OCI-LY7 (cell line): ENCODE results near the gene DGKB. TPM values are rescaled to one million over a fixed set of nuclear protein-coding genes. Genes with fewer than 3 reads are reported as not detected.

Experiments
- BruUV-seq: library from RNA; stranded (reverse); fragments of 400-500 nt; replicated peaks from 2 replicates; lab custom pipeline; 2021; lab: Mats Ljungman, UMichigan
- CTCF ChIA-PET: fragments of 300-600 bp; sonication (Branson Sonifier 250); formaldehyde crosslinking; loops from one replicate; lab custom pipeline; 2022; ENCODE audit warnings: antibody characterized with exemption; ENCODE audit not compliant: unreplicated experiment; lab: Charles Lee
- POLR2A ChIA-PET: fragments of 300-600 bp; sonication (Branson Sonifier 250); formaldehyde crosslinking; loops from one replicate; lab custom pipeline; 2022; ENCODE audit warnings: antibody characterized with exemption; lab: Charles Lee
- DNase-seq: peaks from one replicate; pipeline ENCODE4 v3.0.0-alpha.2; 2015; ENCODE audit warnings: low spot score
- H2AFZ ChIP-seq: fragments of 200-600 bp; sonication (generic), shearing (Covaris generic); 2 replicates; pipeline ENCODE4 v1.6.1; 2014; ENCODE audit warnings: mild to moderate bottlenecking, antibody characterized with exemption, low read length, moderate library complexity
- H3K27ac ChIP-seq: fragments of 200-600 bp; sonication (generic); 2 replicates; pipeline ENCODE4 v1.5.1; 2014; ENCODE audit warnings: mixed run types, low read depth, mild to moderate bottlenecking, moderate library complexity, low read length, inconsistent platforms; ENCODE audit not compliant: poor library complexity, severe bottlenecking
- H3K36me3 ChIP-seq: fragments of 200-600 bp; sonication (generic); 2 replicates; pipeline ENCODE4 v1.6.1; 2014; ENCODE audit warnings: mild to moderate bottlenecking, antibody characterized with exemption, low read length, moderate library complexity, mixed read lengths; ENCODE audit not compliant: insufficient read depth
- H3K4me1 ChIP-seq: fragments of 200-600 bp; sonication (generic); 2 replicates; pipeline ENCODE4 v1.5.1; 2014; ENCODE audit warnings: mild to moderate bottlenecking, low read length; ENCODE audit not compliant: insufficient read depth, poor library complexity, severe bottlenecking
- H3K4me2 ChIP-seq: fragments of 200-600 bp; sonication (generic); 2 replicates; pipeline ENCODE4 v1.6.1; 2014; ENCODE audit warnings: mild to moderate bottlenecking, low read length
- H3K4me3 ChIP-seq: fragments of 200-600 bp; sonication (generic); 2 replicates; pipeline ENCODE4 v1.5.1; 2014; ENCODE audit warnings: mild to moderate bottlenecking, low read depth, low read length; ENCODE audit not compliant: poor library complexity, severe bottlenecking
- H3K79me2 ChIP-seq: fragments of 200-600 bp; sonication (generic); 2 replicates; pipeline ENCODE4 v1.6.1; 2016; ENCODE audit warnings: low read depth, mild to moderate bottlenecking, low read length, moderate library complexity, mixed read lengths; ENCODE audit not compliant: insufficient read depth
- H3K9me2 ChIP-seq: fragments of 200-600 bp; sonication (generic); 2 replicates; pipeline ENCODE4 v1.6.1; 2016; ENCODE audit warnings: mild to moderate bottlenecking, low read length, mixed read lengths; ENCODE audit not compliant: insufficient read depth
- H3K9me3 ChIP-seq: fragments of 200-600 bp; sonication (generic); 2 replicates; pipeline ENCODE4 v1.6.1; 2014; ENCODE audit warnings: mild to moderate bottlenecking, mixed run types, low read length, mixed read lengths
- H4K20me1 ChIP-seq: fragments of 200-600 bp; sonication (generic); 2 replicates; pipeline ENCODE4 v1.6.1; 2014; ENCODE audit warnings: mild to moderate bottlenecking, antibody characterized with exemption, low read length, moderate library complexity, mixed read lengths; ENCODE audit not compliant: insufficient read depth
- EZH2phosphoT487 ChIP-seq: fragments of 200-600 bp; sonication (generic); IDR thresholded peaks from 2 replicates; pipeline ENCODE4 v1.6.1; 2018; ENCODE audit warnings: low read depth, borderline replicate concordance, mild to moderate bottlenecking, mixed run types, antibody characterized with exemption, low read length, moderate library complexity, mixed read lengths
- intact Hi-C: fragments of 100-400 bp; cut with micrococcal nuclease; formaldehyde crosslinking; loops from one replicate; pipeline ENCODE4 v1.10.0; 2022; ENCODE audit not compliant: unreplicated experiment
- total RNA-seq, 2 experiments: library from RNA; depleted of rRNA in 1 of 2; stranded (reverse); fragments of >200 nt in 1 of 2; shearing (Covaris generic) in 1 of 2; gene quantifications; 2 replicates each; pipeline ENCODE4 v1.2.3, GENCODE V29; 2014 to 2022
- TF ChIP-seq, protein P1 (sequence below): fragments of 200-600 bp; sonication (generic); conservative IDR thresholded peaks from 2 replicates; pipeline ENCODE4 v1.5.1; 2014; ENCODE audit warnings: mild to moderate bottlenecking, antibody characterized with exemption, low read length, moderate library complexity, mixed read lengths

DGKB gene
- total RNA-seq, 2 experiments from 2014 or later: not detected

DNA sequence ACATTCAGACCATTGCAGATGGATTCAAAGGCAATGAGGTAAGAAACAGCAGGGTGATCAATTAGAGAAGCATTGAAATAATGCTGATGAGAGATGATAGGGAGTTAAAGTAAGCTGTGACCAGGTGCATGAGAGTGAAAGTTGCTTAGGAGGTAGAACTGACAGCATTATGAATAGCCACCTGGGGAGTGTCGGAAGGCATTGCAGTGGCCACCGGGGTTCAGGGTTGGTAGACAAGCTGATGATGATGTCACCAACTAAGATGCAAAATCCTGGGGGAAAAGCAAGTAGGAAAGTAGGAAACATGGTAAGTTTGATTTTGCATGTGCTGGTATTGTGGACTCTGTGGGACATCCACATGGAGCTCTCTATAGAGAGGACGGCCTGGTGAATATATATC is 701.2 kb downstream of the DGKB start:
- Histone ChIP-seq H3K4me3 (no peak overlapping the region), H3K4me1 (no peaks in the 10 kb centered on the region), H3K9me3 (no peaks in the 10 kb centered on the region), H3K4me2 (no peak overlapping the region), H2AFZ (no peak overlapping the region), H3K36me3 (no peaks in the 10 kb centered on the region), H4K20me1 (no peaks in the 10 kb centered on the region), H3K9me2 (no peaks in the 10 kb centered on the region), H3K79me2 (no peaks in the 10 kb centered on the region), H3K27ac (no peak overlapping the region)
- TF ChIP-seq EZH2phosphoT487: no peak
- TF ChIP-seq, protein P1, sequence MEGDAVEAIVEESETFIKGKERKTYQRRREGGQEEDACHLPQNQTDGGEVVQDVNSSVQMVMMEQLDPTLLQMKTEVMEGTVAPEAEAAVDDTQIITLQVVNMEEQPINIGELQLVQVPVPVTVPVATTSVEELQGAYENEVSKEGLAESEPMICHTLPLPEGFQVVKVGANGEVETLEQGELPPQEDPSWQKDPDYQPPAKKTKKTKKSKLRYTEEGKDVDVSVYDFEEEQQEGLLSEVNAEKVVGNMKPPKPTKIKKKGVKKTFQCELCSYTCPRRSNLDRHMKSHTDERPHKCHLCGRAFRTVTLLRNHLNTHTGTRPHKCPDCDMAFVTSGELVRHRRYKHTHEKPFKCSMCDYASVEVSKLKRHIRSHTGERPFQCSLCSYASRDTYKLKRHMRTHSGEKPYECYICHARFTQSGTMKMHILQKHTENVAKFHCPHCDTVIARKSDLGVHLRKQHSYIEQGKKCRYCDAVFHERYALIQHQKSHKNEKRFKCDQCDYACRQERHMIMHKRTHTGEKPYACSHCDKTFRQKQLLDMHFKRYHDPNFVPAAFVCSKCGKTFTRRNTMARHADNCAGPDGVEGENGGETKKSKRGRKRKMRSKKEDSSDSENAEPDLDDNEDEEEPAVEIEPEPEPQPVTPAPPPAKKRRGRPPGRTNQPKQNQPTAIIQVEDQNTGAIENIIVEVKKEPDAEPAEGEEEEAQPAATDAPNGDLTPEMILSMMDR: no peak
- CTCF ChIA-PET: no interaction called here
- no TSS peak for BruUV-seq
- DNase-seq: no peak
- intact Hi-C loops: no loop called here
- POLR2A ChIA-PET: interaction anchor here (1.4 kb wide), 1 partner anchor 20 kb away, joined by 3 read pairs; no protein-coding TSS in a partner anchor

DNA sequence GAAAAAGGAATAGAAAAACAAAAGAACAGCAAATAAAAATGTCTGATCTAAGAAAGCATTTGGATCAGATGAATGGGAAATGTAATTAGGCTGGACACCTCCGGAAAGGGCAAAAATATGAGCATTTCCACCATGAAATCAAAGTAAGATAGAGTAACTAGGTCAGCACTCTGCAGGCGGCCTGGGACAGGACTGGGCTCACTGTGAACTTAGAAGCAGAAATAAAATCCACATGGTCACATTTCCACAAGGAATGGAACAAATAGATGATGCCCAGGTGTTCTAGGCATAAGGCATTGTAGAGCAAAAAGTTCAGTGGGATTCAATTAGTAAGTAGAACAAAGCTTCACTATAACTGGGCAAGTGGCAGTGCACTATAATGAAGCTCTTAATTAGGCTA is 703.2 kb downstream of the DGKB start:
- ChIA-PET POLR2A (interaction anchor here (0.6 to 1.4 kb wide), 2 partner anchors 10 to 302 kb away, joined by 3 to 5 read pairs; no protein-coding TSS in a partner anchor), CTCF (no interaction called here)
- H3K27ac ChIP-seq: no peak overlapping the region
- DNase-seq: no peak
- no peaks in the 10 kb centered on the region for H3K36me3 ChIP-seq
- no peak overlapping the region for H2AFZ ChIP-seq
- intact Hi-C loops: no loop called here
- no peak for TF ChIP-seq EZH2phosphoT487
- TF ChIP-seq, protein P1: no peak
- H4K20me1 ChIP-seq: no peaks in the 10 kb centered on the region
- H3K9me3 ChIP-seq: no peaks in the 10 kb centered on the region
- no TSS peak for BruUV-seq
- no peaks in the 10 kb centered on the region for H3K9me2 ChIP-seq
- H3K79me2 ChIP-seq: no peaks in the 10 kb centered on the region
- no peaks in the 10 kb centered on the region for H3K4me1 ChIP-seq
- H3K4me3 ChIP-seq: no peak overlapping the region
- no peak overlapping the region for H3K4me2 ChIP-seq

DNA sequence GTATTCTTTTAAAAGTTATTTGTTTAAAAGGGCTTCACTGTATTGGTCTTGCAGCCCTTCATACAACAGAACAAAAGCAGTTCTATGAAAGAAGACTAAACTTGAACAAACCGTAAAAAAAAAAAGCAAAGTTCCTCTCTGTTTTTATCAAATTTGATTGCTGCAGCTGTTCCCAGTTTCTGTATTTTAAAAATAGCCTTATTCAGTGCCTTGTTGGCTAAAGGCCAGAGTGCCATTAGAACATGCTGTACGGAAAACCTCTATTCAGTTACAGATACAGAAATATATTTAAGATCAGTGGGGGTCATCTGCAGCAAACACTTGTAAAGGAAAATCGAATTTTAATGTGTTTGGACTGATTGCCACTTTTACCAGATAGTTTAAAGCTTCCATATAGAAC is 705.3 kb downstream of the DGKB start:
- no peaks in the 10 kb centered on the region for H3K36me3 ChIP-seq
- H3K9me2 ChIP-seq: no peaks in the 10 kb centered on the region
- H3K9me3 ChIP-seq: no peaks in the 10 kb centered on the region
- no TSS peak for BruUV-seq
- H3K79me2 ChIP-seq: no peaks in the 10 kb centered on the region
- POLR2A ChIA-PET: no interaction called here
- no peaks in the 10 kb centered on the region for H4K20me1 ChIP-seq
- H3K4me1 ChIP-seq: no peaks in the 10 kb centered on the region
- no peak overlapping the region for H3K27ac ChIP-seq
- no peak overlapping the region for H3K4me3 ChIP-seq
- TF ChIP-seq, protein P1: no peak
- no peak for TF ChIP-seq EZH2phosphoT487
- CTCF ChIA-PET: no interaction called here
- DNase-seq: no peak
- no peak overlapping the region for H3K4me2 ChIP-seq
- no peak overlapping the region for H2AFZ ChIP-seq
- intact Hi-C loops: no loop called here
